NCI-H446 treated with DMSO at 0.1 percent for 48 hours (cell line): ENCODE measurements around the gene PYDC1.
"Not testable (repeated sequence)": the region's sequence is repeated elsewhere in the genome, so short reads cannot be mapped to it uniquely, and the experiment has no call there.

Source experiments
- DNase-seq: peaks from one replicate; lab custom pipeline; 2025; lab: John Stamatoyannopoulos, UW

PYDC1 gene

DNA sequence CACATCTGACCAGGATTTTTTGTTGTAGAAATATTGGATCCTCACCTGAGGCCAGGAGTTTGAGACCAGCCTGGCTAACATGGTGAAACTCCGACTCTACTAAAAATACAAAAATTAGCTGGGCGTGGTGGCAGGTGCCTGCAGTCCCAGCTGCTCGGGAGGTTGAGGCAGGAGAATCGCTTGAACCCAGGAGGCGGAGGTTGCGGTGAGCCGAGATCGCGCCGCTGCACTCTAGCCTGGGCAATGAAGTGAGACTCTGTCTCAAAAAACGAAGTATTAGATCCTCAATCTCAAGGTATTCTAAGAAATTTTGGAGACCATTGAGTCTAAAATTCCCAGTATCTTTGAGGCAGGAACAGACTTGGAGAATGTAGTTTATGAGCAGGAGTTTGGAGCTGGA is 21.1 kb downstream of the PYDC1 start:
- DNase-seq: not testable (repeated sequence)

DNA sequence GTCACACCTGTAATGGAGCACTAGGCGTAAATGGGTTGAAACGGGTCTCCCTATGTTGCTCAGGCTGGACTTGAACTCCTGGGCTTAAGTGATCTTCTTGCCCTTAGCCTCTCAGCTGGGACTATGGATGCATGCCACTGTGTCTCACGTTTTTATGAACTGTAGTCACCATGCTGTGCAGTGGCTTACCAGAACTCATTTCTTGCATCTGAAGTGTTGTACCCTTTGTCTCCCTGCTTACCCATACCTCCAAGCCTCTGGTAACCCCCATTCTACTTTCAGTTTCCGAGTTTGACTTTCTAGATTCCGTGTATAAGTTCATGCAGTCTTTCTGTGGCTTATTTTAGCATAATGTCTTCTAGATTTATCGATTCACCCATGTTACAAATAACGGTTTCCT is 22.0 kb downstream of the PYDC1 start:
- DNase-seq: no peak

DNA sequence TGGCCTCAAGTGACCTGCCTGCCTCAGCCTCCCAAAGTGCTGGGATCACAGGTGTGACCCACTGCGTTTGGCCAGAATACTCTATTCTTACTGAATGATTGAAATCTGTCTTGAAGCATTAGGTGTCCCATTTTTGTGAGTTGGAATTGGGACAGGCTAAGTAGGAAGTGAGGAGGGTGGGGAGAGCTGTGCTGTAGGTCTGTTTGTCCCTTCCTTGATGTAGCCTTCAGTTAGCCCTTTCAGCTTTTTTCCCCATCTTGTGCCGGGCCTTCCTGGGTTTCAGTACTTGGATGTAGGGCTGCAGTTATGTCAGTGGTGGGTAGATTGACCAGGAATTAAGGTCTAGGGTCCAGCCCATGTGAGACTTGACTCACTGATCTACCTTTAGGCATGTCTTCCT is 23.1 kb downstream of the PYDC1 start:
- DNase-seq: no peak

DNA sequence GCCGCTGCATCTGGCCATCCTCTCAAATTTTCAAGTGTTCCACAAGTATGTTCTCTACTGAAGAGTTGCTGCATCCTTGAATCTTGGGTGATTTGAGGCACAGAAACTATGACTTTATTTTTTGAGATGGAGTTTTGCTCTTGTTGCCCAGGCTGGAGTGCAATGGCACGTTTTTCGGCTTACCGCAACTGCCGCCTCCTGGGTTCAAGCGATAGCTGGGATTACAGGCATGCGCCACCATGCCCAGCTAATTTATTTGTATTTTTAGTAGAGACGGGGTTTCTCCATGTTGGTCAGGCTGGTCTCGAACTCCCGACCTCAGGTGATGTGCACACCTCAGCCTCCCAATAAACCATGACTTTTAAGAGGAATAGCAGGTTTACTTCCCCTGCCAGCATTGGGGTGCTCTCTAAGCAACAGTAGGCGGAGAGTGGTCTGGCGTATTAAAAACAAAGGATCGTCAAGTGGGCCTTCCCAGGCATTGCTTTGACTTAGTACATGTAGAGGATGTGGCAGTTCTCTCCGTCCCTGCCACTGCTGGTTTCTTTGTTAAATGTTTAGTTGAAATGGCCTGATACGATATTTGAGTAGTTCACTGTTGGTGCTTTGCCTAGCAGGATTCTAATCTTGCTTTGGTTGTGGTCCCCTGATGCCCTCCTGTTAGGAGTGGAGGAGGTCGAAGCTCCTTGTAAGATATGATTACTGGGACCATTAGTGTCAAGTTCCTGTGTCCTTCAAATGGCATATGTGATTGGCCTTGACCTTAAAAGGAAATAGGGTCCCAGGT is 23.9 kb downstream of the PYDC1 start:
- no peak for DNase-seq

DNA sequence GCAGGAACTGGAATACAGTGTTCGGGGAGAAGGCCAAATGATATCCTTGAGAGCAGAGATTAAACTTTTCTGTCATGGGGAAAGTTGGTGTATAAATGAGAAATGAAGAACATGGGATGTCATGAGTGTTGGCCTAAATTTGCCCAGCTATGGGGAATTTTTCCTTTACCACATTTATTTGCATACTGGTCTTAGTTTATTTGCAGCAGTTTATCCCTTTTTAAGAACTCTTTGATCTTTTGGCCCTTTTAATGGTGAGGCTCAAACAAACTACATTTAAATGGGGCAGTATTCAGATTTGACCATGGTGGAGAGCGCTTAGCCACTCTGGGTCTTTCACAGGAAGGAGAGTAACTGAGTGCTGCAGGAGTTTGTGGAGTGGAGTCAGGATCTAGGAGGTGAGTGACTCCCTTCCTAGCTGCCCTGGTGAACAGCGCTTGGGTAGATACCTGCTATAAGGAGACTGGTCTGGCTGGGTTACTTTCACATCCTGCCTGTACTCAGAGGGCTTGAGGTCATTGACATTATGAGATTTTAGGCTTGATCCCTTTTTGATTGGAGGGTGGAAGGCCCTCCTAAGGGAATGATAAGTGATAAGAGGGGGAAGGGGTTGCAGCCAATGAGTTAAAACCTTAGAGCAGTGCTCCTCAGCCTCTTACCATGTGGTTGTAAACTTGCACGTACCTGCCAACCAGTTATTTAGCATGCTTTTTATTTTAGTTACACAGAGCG is 25.1 kb downstream of the PYDC1 start:
- no peak for DNase-seq

DNA sequence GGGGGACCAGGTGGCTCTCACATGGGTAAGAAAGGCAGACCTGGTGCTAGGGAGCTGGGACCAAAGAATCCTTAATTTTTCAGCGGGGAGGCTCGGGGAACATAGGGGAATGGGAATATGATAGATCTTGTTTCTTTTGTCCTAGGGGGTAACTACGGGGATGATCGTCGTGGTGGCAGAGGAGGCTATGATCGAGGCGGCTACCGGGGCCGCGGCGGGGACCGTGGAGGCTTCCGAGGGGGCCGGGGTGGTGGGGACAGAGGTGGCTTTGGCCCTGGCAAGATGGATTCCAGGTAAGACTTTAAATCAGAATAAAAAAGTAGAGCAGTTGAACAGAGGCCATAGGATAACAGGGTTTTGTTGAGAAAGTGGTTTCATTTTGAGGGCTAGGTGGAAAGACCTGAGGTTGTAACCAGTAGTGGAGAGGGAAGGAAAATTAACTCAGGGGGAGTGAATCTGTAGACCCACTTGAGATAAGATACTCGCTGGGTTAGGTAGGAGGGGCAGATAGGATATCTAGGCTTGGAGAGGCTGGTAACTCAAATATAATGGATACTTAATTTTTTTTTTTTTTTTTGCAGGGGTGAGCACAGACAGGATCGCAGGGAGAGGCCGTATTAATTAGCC is 26.0 kb downstream of the PYDC1 start:
- no peak for DNase-seq

DNA sequence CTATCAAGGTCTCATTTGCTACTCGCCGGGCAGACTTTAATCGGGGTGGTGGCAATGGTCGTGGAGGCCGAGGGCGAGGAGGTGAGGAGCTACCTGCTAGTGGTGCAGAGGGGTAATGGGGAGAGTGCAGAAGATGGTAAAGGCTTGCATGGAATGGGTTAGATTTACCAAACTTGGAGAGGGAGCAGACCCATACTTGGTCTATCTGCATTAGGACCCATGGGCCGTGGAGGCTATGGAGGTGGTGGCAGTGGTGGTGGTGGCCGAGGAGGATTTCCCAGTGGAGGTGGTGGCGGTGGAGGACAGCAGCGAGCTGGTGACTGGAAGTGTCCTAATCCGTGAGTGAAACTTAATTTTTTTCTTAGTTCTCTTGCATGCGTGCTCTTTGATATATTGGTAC is 26.9 kb downstream of the PYDC1 start:
- DNase-seq: no peak

DNA sequence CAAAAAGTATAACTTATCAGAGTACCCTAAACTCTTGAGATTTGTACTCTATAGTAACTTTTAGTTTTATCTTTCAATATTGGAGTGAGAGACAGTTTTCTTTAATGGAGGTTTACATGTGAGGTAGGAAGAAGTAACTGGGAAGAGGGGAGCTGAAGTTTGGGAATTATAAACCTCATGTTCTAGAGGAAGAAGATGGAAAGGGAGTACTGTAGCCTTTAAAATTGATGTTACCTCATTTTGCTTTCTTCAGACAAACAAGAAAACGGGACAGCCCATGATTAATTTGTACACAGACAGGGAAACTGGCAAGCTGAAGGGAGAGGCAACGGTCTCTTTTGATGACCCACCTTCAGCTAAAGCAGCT is 27.5 kb downstream of the PYDC1 start:
- DNase-seq: no peak

DNA sequence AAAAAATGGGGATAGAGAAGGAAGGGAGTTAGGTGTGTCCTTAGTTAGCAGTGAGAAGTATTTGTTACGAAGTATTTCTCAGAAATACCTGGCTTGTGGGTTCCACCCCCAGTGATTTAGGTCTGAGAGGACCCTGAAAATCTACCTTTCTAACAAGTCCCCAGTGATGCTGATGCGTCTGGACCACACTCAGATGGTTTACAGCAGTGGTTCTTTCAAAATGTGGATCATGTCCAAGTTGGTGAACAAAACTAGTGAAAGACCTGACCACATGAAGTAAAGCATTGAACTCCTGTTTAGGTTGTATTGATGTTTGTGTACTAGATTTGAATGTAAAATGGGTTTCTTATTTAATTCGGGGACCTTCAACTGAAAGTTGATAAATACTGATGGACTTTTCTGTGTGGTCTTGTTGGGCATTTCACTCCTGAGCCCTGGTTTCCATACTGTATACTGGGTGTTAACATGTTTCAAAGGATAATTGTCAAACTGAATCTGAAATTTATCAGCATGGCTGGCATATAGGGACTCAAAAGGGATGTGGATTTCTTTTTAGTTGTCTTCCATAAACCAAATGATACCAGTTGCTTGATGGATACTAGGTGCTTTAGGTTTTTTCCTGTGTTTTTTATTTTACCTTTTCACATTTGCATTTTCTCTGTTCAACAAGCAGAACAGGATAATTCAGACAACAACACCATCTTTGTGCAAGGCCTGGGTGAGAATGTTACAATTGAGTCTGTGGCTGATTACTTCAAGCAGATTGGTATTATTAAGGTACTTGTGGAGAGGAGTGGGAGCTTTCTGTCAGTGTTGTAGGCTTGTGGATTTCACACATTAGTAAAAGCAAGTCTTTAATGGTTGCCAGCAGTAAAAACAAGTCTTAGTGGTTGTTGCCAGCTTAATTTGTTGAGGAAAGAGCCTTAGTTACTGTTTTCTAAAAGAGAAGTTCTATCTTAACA is 28.2 kb downstream of the PYDC1 start:
- DNase-seq: no peak

DNA sequence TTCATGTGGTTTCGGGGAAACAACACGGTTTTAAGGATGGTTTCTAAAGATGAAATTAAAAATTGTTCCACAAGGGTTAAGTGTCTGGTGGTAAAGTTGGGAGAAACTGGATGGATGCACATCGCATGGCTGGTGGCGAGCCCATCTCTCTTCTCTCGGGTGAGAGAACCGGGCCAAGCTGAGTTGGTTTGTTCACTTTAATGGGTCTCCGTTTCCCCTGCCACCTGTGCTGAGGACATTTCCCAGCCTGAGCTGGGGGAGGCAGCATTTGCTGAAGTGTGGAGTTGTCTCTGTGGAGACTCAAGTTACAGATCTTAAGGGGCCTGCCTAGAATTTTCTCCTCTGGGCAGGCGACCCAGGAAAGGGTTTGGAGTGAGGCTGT is 29.1 kb downstream of the PYDC1 start:
- DNase-seq: no peak

DNA sequence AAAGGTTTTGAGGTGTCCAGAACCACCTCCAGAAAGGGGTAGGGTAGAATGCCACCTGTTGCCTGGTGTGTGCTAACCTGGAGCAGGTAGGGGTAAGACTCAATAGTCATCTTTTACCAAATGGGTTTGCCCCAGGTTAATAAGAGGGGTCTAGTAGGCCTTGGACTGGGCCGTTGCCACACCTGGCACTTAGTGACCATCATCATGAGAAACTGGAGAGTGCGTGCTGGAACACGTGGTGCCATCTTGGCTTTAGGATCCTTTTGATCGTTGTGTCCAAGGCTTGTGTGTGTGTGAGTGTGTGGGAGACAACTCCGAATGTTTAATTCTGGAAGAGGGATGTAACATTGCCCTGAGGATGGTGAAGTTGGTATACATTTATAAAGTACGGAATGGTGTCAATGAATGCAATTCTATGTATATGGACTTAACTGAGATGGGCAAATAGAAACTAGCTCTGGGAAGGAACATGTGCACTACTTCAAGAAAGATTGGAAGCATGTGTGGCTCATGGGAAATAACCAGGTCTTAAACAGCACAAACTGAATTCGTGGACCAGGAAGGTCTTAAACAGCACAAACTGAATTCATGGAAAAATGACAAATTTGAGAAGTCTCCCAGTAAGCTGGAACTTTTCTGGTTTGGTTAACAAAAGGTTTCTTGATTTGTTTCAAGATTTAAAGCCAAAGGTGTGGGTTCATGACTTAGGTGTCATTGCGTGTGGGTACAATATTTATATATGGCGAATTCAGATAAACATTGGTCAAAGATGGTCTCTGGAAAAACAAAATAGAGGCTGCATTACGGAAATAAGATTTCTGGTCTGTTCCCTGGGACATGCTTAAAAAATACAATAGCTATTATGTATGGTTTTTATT is 29.8 kb downstream of the PYDC1 start:
- no peak for DNase-seq

DNA sequence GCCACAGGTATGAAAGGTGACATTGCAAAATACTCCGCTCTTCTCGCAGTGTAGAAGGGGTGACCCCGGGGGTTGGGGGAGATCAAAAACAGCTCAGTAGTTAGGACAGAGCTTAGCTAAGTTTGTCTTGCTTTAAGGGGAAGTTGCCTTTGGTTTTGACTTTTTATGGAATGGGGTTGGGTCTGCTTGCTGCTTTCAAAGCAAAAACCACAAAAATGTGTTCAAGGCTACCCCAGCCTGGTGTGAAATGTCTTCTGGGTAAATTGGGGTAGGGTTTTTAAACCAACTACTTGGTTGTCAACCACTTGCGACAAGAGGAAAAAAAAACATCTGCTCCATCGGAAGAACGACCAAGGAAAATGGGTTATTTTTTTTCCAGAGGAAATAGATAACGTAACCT is 30.8 kb downstream of the PYDC1 start:
- DNase-seq: no peak

DNA sequence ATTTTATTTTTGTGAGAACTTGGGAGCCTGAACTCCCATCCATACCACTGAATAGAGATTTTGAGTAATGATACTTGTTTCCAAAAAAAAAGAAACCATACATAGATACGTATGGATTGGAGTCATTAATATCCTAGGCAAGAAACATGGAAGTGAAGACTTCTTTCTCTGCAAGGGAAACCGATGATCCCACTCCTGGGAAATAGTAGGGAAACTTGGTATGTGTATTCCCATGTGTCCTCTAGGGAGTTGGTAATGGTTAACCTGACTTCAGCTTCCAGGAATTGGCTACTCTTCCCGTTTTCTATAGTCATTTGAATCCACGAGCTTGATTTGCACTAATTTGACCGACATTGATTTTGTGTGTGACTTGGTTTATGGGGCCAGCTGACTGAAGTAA is 31.6 kb downstream of the PYDC1 start:
- DNase-seq: no peak

DNA sequence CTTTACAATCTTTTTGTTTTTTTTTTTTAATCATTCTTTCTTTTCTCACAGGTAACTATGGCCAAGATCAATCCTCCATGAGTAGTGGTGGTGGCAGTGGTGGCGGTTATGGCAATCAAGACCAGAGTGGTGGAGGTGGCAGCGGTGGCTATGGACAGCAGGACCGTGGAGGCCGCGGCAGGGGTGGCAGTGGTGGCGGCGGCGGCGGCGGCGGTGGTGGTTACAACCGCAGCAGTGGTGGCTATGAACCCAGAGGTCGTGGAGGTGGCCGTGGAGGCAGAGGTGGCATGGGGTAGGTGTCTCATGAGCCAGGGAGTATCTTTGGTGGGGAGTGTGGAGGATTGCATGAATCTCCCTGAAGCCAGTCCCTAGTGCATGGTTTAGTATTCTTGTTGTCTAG is 32.0 kb downstream of the PYDC1 start:
- DNase-seq: no peak

DNA sequence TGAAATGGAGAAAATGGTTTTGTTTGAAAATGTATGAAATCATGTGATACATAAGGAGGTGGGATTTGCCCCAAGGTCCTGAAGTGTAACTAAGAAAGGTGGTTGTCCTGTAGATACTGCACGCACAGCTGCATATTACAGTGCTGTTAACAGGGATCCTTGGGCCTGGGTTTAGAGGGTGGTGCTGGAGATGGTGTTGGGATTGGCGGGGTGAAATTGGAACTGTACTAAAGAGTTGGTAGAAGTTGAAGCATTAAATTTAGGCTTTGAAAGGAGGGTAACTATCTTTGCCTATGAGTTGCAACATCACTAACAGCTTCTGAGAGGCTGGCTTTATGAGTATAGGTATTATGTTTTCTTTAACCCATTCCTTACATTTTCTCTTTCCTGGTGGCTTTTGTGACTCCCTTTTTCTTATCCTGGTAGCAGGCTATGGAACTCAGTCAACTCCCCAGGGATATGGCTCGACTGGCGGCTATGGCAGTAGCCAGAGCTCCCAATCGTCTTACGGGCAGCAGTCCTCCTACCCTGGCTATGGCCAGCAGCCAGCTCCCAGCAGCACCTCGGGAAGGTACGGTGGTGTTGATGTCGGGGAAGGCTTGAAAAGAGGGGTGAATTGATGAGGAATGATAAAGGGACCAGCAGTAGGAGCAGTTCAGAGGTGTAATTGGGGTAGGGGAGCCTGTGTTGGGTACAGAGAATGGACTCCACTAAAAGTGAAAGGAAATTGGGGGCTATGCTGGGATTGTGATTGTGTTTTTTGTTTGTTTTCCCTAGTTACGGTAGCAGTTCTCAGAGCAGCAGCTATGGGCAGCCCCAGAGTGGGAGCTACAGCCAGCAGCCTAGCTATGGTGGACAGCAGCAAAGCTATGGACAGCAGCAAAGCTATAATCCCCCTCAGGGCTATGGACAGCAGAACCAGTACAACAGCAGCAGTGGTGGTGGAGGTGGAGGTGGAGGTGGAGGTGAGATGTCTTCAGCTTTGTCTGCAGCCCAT is 33.2 kb downstream of the PYDC1 start:
- DNase-seq: no peak

DNA sequence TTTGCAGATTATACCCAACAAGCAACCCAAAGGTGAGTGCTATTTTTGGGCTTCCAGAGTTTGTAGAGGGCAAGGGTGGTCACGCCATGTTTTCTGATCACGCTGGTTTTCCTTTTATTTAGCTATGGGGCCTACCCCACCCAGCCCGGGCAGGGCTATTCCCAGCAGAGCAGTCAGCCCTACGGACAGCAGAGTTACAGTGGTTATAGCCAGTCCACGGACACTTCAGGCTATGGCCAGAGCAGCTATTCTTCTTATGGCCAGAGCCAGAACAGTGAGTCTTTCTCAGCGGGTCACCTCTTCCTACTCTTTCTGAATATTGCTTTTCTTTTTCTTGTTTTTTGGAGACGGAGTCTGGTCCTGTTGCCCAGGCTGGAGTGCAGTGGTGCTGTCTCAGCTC is 34.5 kb downstream of the PYDC1 start:
- no peak for DNase-seq

DNA sequence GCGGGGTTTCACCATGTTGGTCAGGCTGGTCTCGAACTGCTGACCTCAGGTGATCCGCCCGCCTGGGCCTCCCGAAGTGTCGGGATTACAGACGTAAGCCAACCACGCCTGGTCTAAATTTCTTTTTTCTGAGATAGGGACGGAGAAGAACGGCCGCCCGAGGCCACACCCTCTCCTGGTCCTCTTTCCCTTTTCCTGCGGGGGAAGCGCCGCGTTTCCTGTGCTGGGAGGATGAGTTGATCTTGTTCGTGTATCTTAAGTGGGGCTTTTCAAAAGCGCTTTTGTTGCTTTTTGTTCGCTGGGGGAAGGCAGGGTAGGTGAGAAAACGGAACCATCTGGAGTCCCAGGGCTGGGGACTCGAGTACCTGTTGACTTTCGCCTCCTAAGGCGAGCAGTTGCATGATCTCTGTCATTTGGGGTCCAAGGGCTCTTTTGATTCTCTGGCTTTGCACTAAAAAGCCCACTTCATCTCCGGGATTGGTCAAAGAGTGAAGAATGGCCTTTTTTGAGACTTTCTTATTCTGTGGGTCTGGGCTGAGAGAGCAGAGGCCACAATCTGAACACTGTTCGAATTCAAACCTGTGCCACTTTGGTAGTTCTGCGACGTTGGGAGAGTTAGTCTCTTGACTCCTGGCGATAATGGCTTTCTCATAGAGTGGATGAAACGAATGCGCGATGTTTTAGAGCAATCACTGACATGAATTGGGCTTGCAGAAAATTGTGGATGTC is 35.7 kb downstream of the PYDC1 start:
- no peak for DNase-seq

DNA sequence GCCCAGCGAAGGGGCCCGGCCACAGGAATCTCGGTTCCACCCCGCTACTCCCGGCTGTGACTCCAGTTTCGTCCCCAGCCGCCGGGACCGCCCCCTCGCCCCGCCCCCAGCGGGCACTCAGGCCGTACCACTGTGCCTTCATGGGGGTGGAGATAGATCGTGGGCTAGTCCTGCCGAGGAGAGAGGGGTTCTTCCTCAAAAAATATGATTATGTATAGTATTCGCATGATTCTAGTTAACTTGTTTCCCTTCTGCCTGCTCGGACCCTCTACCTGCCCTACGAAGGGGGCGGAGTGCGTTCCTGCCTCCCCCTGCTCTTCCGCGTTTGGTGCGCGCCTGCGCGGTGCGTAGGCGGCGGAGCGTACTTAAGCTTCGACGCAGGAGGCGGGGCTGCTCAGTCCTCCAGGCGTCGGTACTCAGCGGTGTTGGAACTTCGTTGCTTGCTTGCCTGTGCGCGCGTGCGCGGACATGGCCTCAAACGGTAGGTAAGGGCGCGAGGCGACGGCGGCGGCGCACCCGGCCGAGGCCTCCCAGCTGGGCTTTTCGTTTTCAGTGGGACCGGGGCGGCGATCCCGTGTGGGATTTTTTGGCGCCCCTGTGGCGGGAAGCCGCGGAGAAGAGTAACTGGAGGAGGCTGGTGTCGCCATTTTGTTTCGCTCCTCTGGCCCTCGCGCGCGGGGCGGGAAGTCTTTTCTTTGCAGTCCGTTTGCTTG is 37.0 kb downstream of the PYDC1 start, which contains the start of gene FUS:
FUS (plus strand) TSS at position 393 of the 713 bp plus-strand sequence; CDS start at position 469, 76 bp downstream.
- peak; percentile 78 for DNase-seq
